Measurements from ENCODE around the gene USP6NL. TPM values are rescaled to one million over a fixed set of nuclear protein-coding genes. Genes with fewer than 3 reads are reported as not detected.
A peak's percentile ranks its signal among the peaks of the same experiment; 100 is the strongest.

Gene USP6NL
- total and polyA plus RNA-seq, 10 of the 15 experiments (the other 5 are each of a cell fraction or from before 2014, with no cell fraction given): 4.0 to 27.7 (median 18.2) TPM

DNA sequence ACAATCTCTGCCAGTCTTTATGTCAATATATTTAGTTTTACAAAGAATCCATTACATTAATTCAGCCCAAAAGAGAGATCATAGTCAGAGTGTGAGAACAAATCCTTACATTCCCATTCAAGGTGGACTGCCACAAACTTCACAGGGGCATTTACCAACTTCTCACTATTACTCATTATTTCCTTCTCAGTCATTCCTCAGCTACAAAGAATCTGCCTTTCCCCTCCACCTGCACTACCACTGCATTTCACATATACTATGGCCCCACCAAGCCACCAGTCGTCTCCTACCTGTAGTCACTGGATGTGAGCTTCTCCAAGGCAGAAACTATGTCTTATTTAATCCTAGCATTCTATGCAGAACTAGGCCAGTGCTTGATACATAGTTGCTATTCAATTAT, 94.3 kb downstream of the USP6NL start (continued):
- TF ChIP-seq SMAD5 (IDR thresholded peaks at IDR 0.05; ENCODE audit: low read depth): no peak
- TF ChIP-seq HDAC2 (IDR thresholded peaks at IDR 0.05): no peak
- TF ChIP-seq ZNF24 (IDR thresholded peaks at IDR 0.05): no peak
- TF ChIP-seq ELK1 (IDR thresholded peaks at IDR 0.05; ENCODE audit: low read depth, low read length): no peak
- no peak for TF ChIP-seq RAD21 (IDR thresholded peaks at IDR 0.05; ENCODE audit: insufficient read depth, low read depth, low read length)
- no peak for TF ChIP-seq SREBF1 (IDR thresholded peaks at IDR 0.05; ENCODE audit: low read length)
- TF ChIP-seq ZBED1 (IDR thresholded peaks at IDR 0.05; ENCODE audit: borderline replicate concordance): 0 out of 2 replicates have a peak, but pooled peaks have one; percentile 41
- no peak for TF ChIP-seq GABPA (IDR thresholded peaks at IDR 0.05; ENCODE audit: low read depth)
- no peak for TF ChIP-seq CBX3 (IDR thresholded peaks at IDR 0.05; ENCODE audit: borderline replicate concordance, low read depth)
- TF ChIP-seq YY1 (IDR thresholded peaks at IDR 0.05; ENCODE audit: low read depth, low read length): 0 out of 2 replicates have a peak, but pooled peaks have one; percentile 21
- peak; percentile 82 for TF ChIP-seq EED (IDR thresholded peaks at IDR 0.05; ENCODE audit: low read depth)
- TF ChIP-seq IKZF2 (IDR thresholded peaks at IDR 0.05): peak; percentile 29 to 54; a peak in 2 of 4 replicates
- TF ChIP-seq JUNB (IDR thresholded peaks at IDR 0.05): peak; percentile 83
- no peak for TF ChIP-seq KDM1A (IDR thresholded peaks at IDR 0.05; ENCODE audit: borderline replicate concordance)
- TF ChIP-seq CHD4 (IDR thresholded peaks at IDR 0.05): no peak
- TF ChIP-seq BCL3 (IDR thresholded peaks at IDR 0.05; ENCODE audit: borderline replicate concordance, insufficient read depth, low read depth, low read length, poor library complexity, severe bottlenecking): peak; percentile 60
- TF ChIP-seq TCF7 (IDR thresholded peaks at IDR 0.05; ENCODE audit: borderline replicate concordance): no peak
- TF ChIP-seq CREM (IDR thresholded peaks at IDR 0.05; ENCODE audit: low read depth): 0 out of 2 replicates have a peak, but pooled peaks have one; percentile 12
- no peak for TF ChIP-seq SREBF2 (IDR thresholded peaks at IDR 0.05; ENCODE audit: low read length)
- no peak for TF ChIP-seq SP1 (IDR thresholded peaks at IDR 0.05; ENCODE audit: low read depth, low read length)
- peak in 1 of 2 experiments; percentile 77; a peak in 2 of 4 replicates for TF ChIP-seq ETV6 (conservative IDR thresholded peaks at IDR 0.05 in 1 of 2, IDR thresholded peaks at IDR 0.05 in 1 of 2; ENCODE audit: borderline replicate concordance in 1 of 2, low read depth in 1 of 2)
- TF ChIP-seq DPF2 (IDR thresholded peaks at IDR 0.05): peak; percentile 48; the same call in 1 of the 2 replicates
- no peak for TF ChIP-seq ATF3 (IDR thresholded peaks at IDR 0.05; ENCODE audit: borderline replicate concordance, extremely low read depth, low read depth, low read length)
- no peak for TF ChIP-seq ZNF687 (IDR thresholded peaks at IDR 0.05)
- TF ChIP-seq, protein P1, sequence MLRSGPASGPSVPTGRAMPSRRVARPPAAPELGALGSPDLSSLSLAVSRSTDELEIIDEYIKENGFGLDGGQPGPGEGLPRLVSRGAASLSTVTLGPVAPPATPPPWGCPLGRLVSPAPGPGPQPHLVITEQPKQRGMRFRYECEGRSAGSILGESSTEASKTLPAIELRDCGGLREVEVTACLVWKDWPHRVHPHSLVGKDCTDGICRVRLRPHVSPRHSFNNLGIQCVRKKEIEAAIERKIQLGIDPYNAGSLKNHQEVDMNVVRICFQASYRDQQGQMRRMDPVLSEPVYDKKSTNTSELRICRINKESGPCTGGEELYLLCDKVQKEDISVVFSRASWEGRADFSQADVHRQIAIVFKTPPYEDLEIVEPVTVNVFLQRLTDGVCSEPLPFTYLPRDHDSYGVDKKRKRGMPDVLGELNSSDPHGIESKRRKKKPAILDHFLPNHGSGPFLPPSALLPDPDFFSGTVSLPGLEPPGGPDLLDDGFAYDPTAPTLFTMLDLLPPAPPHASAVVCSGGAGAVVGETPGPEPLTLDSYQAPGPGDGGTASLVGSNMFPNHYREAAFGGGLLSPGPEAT (IDR thresholded peaks at IDR 0.05; ENCODE audit: low read depth): no peak

Measured in GM12878 (cell line).